ENCODE data around the gene CSF2. TPM values are rescaled to one million over a fixed set of nuclear protein-coding genes. Genes with fewer than 3 reads are reported as not detected.

The CSF2 gene
- total and polyA plus RNA-seq, 2 of the 4 experiments (the other 2 are of a cell fraction), result 0.31 TPM; not detected in 1

GRCh38 chr5:132076983-132077382 is 3.4 kb downstream of the CSF2 start:
- no peak overlapping the region for H3K18ac ChIP-seq (ENCODE audit: low read depth, low read length)
- no peak overlapping the region for H2BK15ac ChIP-seq (ENCODE audit: low read depth, low read length)
- no peaks in the 10 kb centered on the region for H3K27me3 ChIP-seq (ENCODE audit: control insufficient read depth, insufficient read depth, low read length)
- no peak overlapping the region for H2BK5ac ChIP-seq (ENCODE audit: low read depth, low read length, poor library complexity, severe bottlenecking)
- H2BK120ac ChIP-seq (ENCODE audit: low read depth, low read length), result no peak overlapping the region
- no peak overlapping the region for H3K4me3 ChIP-seq (ENCODE audit: insufficient read depth, low read depth, low read length)
- H4K91ac ChIP-seq (ENCODE audit: insufficient read depth, low read depth, low read length), result no peak overlapping the region
- ATAC-seq (ENCODE audit: low read depth) (no peak), DNase-seq (no peak)
- CTCF ChIA-PET, result interaction anchor here (0.6 kb wide), 1 partner anchor 103 kb away, joined by 3 read pairs; no protein-coding TSS in a partner anchor
- H3K27ac ChIP-seq (ENCODE audit: insufficient read depth, low read length), result no peak overlapping the region
- no peak overlapping the region for H4K8ac ChIP-seq (ENCODE audit: low read depth in 2 of 2, low read length in 2 of 2)
- H3K9ac ChIP-seq (ENCODE audit: low read depth, low read length), result no peak overlapping the region
- H3K9me1 ChIP-seq (ENCODE audit: insufficient read depth, low read length), result peaks cover 6% of the 10 kb centered on the region; the same call in 1 of the 2 replicates
- WGBS, 2 experiments (ENCODE audit: extremely low coverage in 2 of 2, insufficient read length in 1 of 2), result 100% methylated on average over 3 of the region's 8 CpGs; no CpG with 5 or more reads in 1 of the 2 experiments
- no peaks in the 10 kb centered on the region for H3K36me3 ChIP-seq (ENCODE audit: control insufficient read depth, insufficient read depth, low read length)
- dilution Hi-C loops (cut with HindIII; ENCODE audit: low sequenced_read_pairs, unreplicated experiment), result no loop called here
- H2BK20ac ChIP-seq (ENCODE audit: low read depth, low read length), result no peak overlapping the region
- TF ChIP-seq BHLHE40 (IDR thresholded peaks at IDR 0.05; ENCODE audit: low read depth, low read length), result no peak
- TF ChIP-seq MXI1 (IDR thresholded peaks at IDR 0.05; ENCODE audit: borderline replicate concordance, low read depth, low read length), result no peak
- no peak for TF ChIP-seq MAZ (IDR thresholded peaks at IDR 0.05; ENCODE audit: borderline replicate concordance, low read depth, low read length)
- no peak for TF ChIP-seq RFX5 (IDR thresholded peaks at IDR 0.05; ENCODE audit: low read depth, low read length)
- no peak for TF ChIP-seq ELK1 (IDR thresholded peaks at IDR 0.05; ENCODE audit: borderline replicate concordance, low read depth, low read length)
- no peak for TF ChIP-seq SMC3 (IDR thresholded peaks at IDR 0.05; ENCODE audit: low read depth, low read length)
- TF ChIP-seq POLR2A (IDR thresholded peaks at IDR 0.05; ENCODE audit: low read depth, low read length), result no peak
- no peak for TF ChIP-seq MAFK (IDR thresholded peaks at IDR 0.05; ENCODE audit: low read depth, low read length)
- TF ChIP-seq CHD1 (IDR thresholded peaks at IDR 0.05; ENCODE audit: low read depth, low read length), result no peak
- no peak for TF ChIP-seq CTCF (conservative IDR thresholded peaks at IDR 0.05; ENCODE audit: low read depth, low read length)
- no peak for TF ChIP-seq CEBPB (IDR thresholded peaks at IDR 0.05; ENCODE audit: low read depth, low read length)
- no peak for TF ChIP-seq NFE2L2 (IDR thresholded peaks at IDR 0.05; ENCODE audit: low read depth, low read length)
- no peak for TF ChIP-seq RCOR1 (IDR thresholded peaks at IDR 0.05; ENCODE audit: insufficient replicate concordance, low read length)
- no peak for TF ChIP-seq USF2 (IDR thresholded peaks at IDR 0.05; ENCODE audit: low read depth, low read length)
- no peak for TF ChIP-seq RAD21 (IDR thresholded peaks at IDR 0.05; ENCODE audit: low read length)
- no peak for TF ChIP-seq FOS (IDR thresholded peaks at IDR 0.05; ENCODE audit: low read depth, low read length)
- H3K23ac ChIP-seq (ENCODE audit: low read depth, low read length), result no peak overlapping the region
- in situ Hi-C loops (cut with MboI; ENCODE audit: low sequenced_read_pairs), result loop anchor here (25.0 kb wide), 1 partner anchor 410 kb away; the partner anchor contains the start of gene IRF1
- intact Hi-C loops (cut with micrococcal nuclease), result no loop called here
- H3K4me2 ChIP-seq (ENCODE audit: low read depth, low read length), result no peak overlapping the region
- H3K79me1 ChIP-seq (ENCODE audit: low read depth in 1 of 2, low read length in 2 of 2), result no peaks in the 10 kb centered on the region
- no peaks in the 10 kb centered on the region for H3K9me3 ChIP-seq (ENCODE audit: control insufficient read depth, insufficient read depth, low read length)
- no peak overlapping the region for H4K5ac ChIP-seq (ENCODE audit: low read depth, low read length)
- no peak overlapping the region for H3K56ac ChIP-seq (ENCODE audit: extremely low read depth, insufficient read depth, low read length)
- no peak overlapping the region for H3K4ac ChIP-seq (ENCODE audit: low read depth, low read length)
- peaks cover 6% of the 10 kb centered on the region for H3K4me1 ChIP-seq (ENCODE audit: control insufficient read depth, insufficient read depth, low read length)
- H4K20me1 ChIP-seq (ENCODE audit: insufficient read depth, low read length), result no peaks in the 10 kb centered on the region
- POLR2A ChIA-PET (ENCODE audit: unreplicated experiment), result no interaction called here
- BruUV-seq (replicated peaks), result no TSS peak
- no peak overlapping the region for H2AK5ac ChIP-seq (ENCODE audit: low read depth, low read length)
- no peak overlapping the region for H2AFZ ChIP-seq (replicated peaks; ENCODE audit: low read length, poor library complexity)
- no peak overlapping the region for H2AK9ac ChIP-seq (replicated peaks; ENCODE audit: low read depth, low read length, poor library complexity)
- no peak overlapping the region for H3K14ac ChIP-seq (replicated peaks; ENCODE audit: low read depth, low read length)
